ENCODE results near the gene TBC1D8. TPM values are rescaled to one million over a fixed set of nuclear protein-coding genes. Genes with fewer than 3 reads are reported as not detected.

The TBC1D8 gene
- total RNA-seq, 2 donors from 2014 or later, result 63.8 to 111 TPM

GRCh38 chr2:101064505-101064867 is 86.7 kb downstream of the TBC1D8 start:
- peaks cover 36% of the 10 kb centered on the region for H3K4me1 ChIP-seq
- H3K36me3 ChIP-seq (replicated peaks in 1 of 2; ENCODE audit: insufficient read depth in 1 of 2, low read depth in 2 of 2), result no peaks in the 10 kb centered on the region
- no peak overlapping the region for H3K4me3 ChIP-seq
- no peak for ATAC-seq
- H3K9me3 ChIP-seq, result no peaks in the 10 kb centered on the region
- intact Hi-C loops (cut with DNase I), result no loop called here
- no peak for DNase-seq
- TF ChIP-seq POLR2A (IDR thresholded peaks at IDR 0.05) (no peak), CTCF (IDR thresholded peaks at IDR 0.05) (no peak)
- H3K27me3 ChIP-seq, result no peaks in the 10 kb centered on the region
- 94% methylated on average over 3 of the region's 3 CpGs for WGBS, 2 donors
- H3K27ac ChIP-seq, result peak overlapping the region in 3 of 4 donors; percentile 67 to 75 (median 70)

GRCh38 chr2:101064125-101064502 is 87.1 kb downstream of the TBC1D8 start:
- no peaks in the 10 kb centered on the region for H3K27me3 ChIP-seq
- H3K9me3 ChIP-seq, result no peaks in the 10 kb centered on the region
- intact Hi-C loops (cut with DNase I), result no loop called here
- H3K4me3 ChIP-seq, result no peak overlapping the region
- no peak for ATAC-seq
- no peaks in the 10 kb centered on the region for H3K36me3 ChIP-seq (replicated peaks in 1 of 2; ENCODE audit: insufficient read depth in 1 of 2, low read depth in 2 of 2)
- peak overlapping the region in 3 of 4 donors; percentile 67 to 75 (median 70) for H3K27ac ChIP-seq
- DNase-seq, result no peak
- TF ChIP-seq CTCF (IDR thresholded peaks at IDR 0.05), result no peak
- TF ChIP-seq POLR2A (IDR thresholded peaks at IDR 0.05), result no peak
- WGBS, 2 donors, result 76 to 88% methylated on average over 2 of the region's 2 CpGs
- peaks cover 36% of the 10 kb centered on the region for H3K4me1 ChIP-seq

- WGBS, 2 donors, result 35 to 53% methylated on average over 3 of the region's 3 CpGs
- Histone ChIP-seq H3K4me1 (peaks cover 36% of the 10 kb centered on the region), H3K27ac (peak overlapping the region in 3 of 4 donors; percentile 67 to 75 (median 70)), H3K9me3 (no peaks in the 10 kb centered on the region), H3K4me3 (no peak overlapping the region), H3K27me3 (no peaks in the 10 kb centered on the region), H3K36me3 (replicated peaks in 1 of 2; ENCODE audit: insufficient read depth in 1 of 2, low read depth in 2 of 2) (peaks cover 0 to under 1% of the 10 kb centered on the region in 2 donors)
- intact Hi-C loops (cut with DNase I), result no loop called here
- peak; percentile 27 for ATAC-seq
- no peak for TF ChIP-seq CTCF (IDR thresholded peaks at IDR 0.05)
- no peak for TF ChIP-seq POLR2A (IDR thresholded peaks at IDR 0.05)
- DNase-seq, result peak in 1 of 4 donors; percentile 24
Observed at GRCh38 chr2:101063352-101064124, 87.6 kb downstream of the TBC1D8 start.

GRCh38 chr2:101058386-101058785 is 92.8 kb downstream of the TBC1D8 start:
- Histone ChIP-seq H3K27ac (no peak overlapping the region), H3K4me1 (peaks cover 14% of the 10 kb centered on the region), H3K27me3 (no peaks in the 10 kb centered on the region), H3K36me3 (replicated peaks in 1 of 2; ENCODE audit: insufficient read depth in 1 of 2, low read depth in 2 of 2) (peaks cover 0 to 14% of the 10 kb centered on the region in 2 donors), H3K4me3 (no peak overlapping the region), H3K9me3 (no peaks in the 10 kb centered on the region)
- no peak for TF ChIP-seq POLR2A (IDR thresholded peaks at IDR 0.05)
- no peak for TF ChIP-seq CTCF (IDR thresholded peaks at IDR 0.05)
- WGBS, 2 donors, result 81 to 85% methylated on average over 3 of the region's 3 CpGs
- ATAC-seq (no peak), DNase-seq (no peak)
- intact Hi-C loops (cut with DNase I), result no loop called here

All from body of pancreas (tissue), 4 donors.